GM21786 (cell line): Measurements from ENCODE around the gene ADGRV1.

Experiments used
- ATAC-seq: cut with Tn5 transposase; IDR thresholded peaks from one replicate; pipeline ENCODE4 v1.9.1; 2021; ENCODE audit not compliant: unreplicated experiment

ADGRV1 gene

DNA sequence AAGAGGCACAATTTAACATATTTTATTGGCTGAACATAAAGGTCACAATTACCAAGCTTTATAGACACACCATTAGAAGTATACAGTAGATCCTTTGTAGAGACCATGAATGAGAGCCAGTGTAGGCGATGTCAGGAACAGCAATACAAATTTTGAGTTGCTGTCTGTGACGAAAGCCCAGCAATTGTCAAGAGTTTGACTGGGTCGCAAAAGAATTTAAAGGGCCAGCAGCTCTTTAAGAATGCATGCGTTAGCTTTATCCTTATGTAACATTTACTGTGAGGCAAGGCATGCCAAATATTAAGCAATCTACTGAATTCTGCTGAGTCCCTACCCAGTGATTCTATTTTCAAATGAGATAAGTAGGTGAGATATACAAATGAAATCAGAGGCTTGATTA is 587.6 kb downstream of the ADGRV1 start:
- no peak for ATAC-seq

DNA sequence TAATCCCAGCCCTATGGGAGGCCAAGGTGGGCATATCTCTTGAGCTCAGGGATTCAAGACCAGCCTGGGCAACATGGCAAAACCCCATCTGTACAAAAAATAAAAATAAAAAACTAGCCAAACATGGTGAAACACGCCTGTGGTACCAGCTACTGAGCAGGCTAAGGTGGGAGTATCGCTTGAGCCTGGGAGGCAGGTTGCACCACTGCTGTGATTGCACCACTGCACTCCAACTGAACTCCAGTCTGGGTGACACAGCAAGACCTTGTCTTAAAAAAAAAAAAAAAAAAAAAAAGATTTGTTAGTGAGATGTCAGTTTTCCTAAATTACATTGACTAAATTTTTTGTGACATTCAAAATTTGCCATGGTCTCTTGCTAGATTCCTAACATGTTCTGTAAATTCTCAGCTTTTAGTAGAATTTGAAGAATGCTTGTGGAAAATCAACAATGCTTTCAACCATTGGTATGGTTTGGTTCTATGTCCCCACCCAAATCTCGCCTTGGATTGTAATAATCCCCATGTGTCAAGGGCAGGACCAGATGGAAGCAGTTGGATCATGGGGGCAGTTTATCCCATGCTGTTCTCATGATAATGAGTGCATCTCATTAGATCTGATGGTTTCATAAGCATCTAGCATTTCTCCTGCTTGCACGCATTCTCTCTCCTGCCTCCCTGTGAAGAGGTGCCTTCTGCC is 588.5 kb downstream of the ADGRV1 start:
- no peak for ATAC-seq

DNA sequence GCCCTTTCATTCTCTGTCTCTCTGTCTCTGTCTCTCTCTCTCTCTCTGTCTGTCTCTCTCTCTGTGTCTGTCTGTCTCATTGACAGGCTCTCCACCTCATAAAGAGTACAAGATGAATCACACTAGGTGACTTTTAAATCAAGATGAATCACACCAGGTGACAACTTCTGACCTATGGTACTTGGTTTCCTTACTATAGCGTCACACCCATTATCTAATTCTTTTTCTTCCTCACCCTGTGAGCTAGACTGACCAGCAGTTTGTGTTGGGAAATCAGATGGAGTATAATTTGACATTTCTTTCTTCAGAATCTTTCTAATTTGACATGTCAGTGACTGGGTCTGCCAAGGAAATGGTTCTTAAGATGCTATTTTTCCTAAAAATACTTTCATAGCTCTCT is 591.6 kb downstream of the ADGRV1 start:
- no peak for ATAC-seq

DNA sequence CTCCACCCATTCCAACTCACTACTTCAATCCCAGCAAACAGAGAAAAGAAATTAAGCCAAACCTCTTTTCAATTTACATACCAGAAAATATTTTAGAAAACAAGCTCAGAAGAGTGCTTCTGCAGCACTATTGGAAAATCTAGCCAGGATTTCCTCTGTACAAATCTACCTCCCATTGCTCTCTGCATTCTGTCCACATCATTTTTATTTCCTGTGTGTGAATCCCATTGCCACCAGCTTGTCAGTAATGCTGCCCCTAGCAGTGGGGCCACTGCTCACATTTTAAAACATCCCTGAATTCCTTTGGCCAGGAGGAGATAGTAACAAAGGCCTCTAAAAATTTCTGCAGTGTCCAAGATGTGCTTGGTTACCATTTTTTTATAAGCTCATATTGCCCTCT is 592.0 kb downstream of the ADGRV1 start:
- no peak for ATAC-seq

DNA sequence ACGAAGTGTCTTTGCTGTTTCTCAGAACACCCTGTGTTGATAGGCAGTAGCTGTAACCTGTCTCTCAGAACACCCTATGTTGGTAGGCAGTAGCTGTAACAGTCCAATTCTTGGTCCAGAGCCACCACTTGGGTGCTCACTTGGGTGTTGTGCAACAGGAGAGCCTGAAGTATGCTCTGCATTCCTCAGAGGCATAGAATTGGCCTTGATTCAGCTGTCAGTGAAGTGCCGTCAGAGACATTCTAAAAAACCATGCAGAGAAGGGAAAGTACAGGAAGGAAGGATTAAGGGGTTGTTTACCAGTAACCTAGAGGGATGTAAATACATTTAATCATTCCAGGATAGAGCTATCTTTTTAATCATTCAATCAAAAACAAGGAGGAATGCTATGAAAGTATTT is 593.4 kb downstream of the ADGRV1 start:
- ATAC-seq = no peak

DNA sequence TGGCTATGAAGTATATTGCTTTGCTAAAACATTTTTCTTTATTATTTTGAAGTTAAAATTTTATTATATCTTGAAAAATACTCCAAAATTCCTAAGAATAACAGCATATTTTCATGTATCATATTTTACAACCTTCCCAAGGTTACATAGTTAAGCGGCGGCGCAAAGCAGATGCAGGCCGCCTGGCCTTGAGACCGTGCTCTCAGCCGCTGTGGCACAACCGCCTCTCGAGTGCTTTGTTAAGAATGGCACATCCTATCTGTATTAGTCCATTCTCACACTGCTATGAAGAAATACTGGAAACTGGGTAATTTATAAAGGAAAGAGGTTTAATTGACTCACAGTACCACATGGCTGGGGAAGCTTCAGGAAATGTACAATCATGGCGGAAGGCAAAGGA is 595.7 kb downstream of the ADGRV1 start:
- no peak for ATAC-seq

DNA sequence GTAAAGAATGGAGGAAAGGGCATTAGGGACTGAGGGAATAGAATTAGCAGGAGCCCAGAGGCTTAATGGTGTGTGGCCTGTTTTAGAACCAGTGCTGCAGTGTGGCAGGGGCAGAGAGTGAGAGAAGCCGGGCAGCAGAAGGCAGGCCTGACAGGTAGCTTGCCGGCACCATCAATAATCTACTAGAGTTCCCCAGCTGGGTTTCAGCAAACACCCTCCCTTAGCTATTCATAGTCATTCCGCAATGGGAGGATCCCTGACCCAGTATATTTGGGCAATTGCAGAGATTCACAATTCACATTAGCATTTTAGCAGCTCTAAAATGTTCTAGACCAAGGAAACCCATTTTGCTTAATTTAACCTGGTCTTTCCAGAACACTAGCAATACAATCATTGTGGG is 596.7 kb downstream of the ADGRV1 start:
- ATAC-seq = no peak

DNA sequence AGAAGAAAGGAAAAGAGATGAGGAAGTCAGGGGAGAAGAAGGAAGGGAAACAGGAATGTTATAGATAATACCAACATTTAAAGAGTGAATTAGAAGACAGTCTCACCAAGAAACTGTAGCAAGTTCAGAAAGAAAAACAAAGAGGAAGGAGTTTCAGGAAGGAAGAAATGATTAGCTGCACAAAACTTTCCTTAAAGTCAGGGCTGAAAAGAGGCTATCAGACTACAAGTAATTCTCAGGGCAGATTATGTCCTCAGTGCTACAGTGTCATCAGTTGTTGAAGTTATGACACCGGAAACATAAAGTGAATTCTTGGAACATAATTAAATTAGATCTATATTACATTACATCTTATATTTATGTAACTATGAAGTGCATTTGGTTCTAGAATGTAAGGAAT is 597.6 kb downstream of the ADGRV1 start:
- ATAC-seq = no peak

DNA sequence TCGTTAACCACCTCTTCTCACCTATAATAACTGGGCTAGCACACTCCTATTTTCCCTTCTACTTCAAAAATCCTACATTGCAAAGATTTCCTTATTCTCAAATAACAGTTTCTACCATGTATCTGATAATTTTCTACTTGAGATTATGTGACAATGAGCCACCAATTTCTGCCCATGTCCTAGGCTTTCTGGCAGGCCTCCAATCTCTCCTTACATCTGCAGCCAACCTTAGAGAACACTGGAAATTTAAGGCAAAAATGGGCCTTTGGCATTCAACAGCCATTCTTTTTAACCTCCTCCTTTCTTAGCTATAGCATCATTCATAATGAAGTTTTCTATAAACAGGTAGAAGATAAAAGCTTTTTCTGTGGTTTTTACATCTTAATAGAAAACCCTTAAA is 599.4 kb downstream of the ADGRV1 start:
- ATAC-seq = no peak

DNA sequence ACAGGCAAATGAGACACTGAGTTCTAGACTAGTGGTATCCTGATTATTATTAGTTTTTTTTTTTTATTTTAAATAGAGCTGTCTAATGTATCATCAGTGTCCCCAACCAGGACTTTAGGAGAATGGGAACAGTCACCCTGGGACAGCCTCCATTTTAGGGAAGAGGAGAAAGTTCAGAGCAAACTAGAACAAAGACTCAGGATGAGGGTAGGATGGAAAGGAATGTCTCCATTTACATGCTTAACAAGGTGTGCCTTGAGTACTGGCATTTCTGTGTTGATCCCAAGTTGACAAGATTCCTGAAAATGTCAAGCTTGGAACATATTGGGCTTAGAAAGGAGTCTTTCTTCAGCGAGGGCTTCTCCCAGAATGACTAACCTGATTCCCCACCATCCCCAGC is 601.0 kb downstream of the ADGRV1 start:
- no peak for ATAC-seq

DNA sequence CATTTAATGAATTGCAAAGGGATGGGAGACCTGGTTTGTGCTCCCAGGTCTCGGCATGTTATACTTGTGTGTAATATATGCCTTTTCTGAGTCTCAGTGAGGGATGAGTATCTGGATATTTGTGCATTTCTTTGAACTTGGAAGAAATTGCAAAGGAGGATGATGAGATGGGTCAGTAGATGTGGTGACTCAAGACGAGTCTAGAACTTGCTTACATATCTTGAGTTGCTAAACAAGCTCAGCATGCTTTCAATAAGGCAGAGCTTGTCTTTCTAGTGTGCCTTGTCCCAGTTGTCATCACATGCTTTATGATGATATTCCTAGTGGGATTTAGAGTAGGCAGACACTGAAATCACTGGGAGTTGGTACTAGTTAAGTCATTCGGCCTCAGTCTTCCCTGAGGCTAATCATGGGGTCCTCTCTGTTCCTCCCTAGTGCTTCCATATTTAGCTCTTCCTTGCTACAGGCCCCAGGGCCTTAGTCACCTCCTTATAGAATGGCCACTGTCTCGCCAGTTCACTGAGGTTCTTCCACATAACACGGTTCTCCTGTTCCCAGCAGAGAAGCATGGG is 602.2 kb downstream of the ADGRV1 start:
- ATAC-seq = no peak

DNA sequence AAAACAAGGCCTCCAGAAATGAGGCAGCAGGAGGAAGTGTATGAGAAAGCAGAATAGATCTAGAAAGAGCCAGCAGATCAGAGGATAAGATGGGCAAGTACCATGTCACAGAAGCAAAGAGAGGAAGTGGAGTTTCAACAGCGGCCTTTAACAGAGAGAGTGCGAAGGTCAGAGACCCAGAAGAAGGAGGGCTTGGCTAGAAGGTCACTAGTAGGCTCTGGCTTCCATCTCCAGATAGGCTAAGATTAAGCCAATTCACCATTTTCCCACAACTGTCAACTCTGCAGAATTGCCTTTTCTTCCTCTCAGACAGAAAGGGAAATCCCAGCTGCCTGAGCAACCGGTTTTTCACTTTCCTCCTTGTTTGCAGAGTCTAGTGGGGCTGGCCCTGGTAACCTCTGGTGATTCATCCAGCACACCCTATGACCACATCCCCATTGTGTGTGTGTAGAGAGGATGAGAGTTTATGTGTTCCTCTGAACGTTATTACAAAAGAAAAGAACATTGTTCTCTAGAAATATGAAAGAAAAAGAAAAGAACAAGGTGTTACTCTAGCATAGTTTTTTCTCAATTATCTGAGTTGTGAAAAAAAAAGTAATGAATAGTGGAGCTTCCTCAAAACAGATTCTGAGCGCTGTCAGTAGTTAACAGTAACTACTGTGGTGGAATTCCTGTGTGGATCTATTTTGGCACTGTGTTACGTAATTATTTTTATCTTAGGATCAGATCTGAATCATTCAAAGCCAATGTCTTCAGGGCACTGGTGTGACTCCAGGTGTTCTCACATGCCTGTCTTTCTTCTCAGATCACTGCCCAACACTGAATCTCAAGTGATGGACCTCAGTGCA is 604.2 kb downstream of the ADGRV1 start:
- ATAC-seq = peak; percentile 99

DNA sequence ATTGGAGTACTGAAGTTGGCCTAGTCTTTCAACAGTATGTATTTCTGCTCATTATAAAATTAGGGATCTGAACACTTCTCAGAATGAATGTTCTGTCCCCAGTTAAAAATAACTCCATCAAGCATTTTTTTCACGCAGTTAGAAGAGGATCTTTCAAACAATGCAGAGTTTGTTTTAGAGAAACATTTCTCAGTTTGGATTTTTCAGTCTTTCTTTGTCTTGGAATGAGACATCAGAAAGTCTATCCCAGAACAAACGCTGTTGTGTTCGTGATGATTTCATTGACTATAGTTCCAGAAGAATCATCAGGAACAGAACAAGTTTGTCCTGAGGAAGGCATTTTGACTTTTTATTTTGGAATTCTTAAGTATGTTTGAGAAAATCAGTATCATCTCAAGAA is 605.8 kb downstream of the ADGRV1 start:
- no peak for ATAC-seq

DNA sequence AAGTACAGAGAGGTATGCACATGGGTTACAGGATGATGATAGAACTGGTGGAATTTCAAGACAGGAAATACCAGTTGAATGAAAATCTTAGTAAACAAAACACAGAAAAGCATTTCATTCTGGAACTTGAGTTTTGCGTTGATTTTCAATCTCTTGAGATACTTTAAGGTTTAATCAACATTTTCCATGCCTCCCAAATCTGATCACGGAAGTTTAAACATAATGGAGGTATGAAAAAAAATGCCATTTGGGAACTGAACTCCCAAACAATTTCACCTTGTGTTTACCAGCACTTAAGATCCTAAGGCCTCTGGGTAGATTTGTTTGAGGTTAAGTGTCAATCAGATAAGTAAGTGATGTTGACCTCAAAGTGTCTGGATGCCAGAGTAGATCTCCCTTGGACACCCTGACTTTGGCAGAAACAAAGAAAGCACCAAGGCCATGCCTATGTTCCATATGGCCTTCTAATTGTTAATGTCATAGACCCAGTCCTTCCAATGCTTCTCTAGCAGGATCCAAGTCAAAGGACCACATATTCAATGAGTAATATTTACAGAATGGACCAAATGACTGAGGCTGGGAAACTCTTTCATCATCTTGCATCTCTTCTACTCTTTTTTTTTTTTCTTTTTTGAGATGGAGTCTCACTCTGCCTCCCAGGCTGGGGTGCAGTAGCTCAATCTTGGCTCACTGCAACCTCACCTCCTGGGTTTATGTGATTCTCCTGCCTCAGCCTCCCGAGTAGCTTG is 607.6 kb downstream of the ADGRV1 start:
- no peak for ATAC-seq

DNA sequence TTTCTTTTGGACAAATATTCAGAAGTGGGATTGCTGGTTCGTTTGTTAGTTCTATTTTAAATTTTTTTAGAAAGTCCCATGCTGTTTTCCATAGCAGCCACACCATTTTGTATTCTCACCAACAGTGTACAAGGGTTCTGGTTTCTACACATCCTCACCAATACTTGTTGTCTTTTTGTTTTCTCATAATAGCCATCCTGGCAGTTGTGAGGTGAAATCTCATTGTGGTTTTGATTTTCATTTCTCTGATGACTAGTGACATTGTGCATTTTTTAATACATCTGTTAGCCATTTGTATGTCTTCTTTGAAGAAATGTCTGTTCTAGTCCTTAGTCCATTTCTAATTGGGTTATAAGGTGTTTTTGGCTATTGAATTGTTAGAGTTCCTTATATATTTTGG is 610.3 kb downstream of the ADGRV1 start:
- ATAC-seq = no peak

DNA sequence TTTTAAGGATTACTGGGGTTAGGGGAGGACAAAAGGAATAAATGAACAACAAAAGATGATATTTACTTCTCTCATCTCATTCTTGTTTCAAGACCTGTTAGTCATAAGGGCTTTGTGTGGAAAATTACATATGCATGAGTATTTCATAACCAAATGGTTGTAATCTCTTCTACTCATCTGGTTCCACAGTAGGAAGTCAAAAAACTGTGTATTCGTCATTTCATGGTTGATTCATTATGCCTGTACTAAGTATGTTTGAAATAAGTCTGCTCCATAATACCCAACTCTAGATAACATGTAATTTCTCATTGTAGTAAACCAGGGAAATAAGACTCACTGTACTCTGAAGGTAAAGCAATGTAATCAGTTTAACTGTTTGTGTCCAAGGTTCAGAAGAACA is 611.7 kb downstream of the ADGRV1 start:
- no peak for ATAC-seq

DNA sequence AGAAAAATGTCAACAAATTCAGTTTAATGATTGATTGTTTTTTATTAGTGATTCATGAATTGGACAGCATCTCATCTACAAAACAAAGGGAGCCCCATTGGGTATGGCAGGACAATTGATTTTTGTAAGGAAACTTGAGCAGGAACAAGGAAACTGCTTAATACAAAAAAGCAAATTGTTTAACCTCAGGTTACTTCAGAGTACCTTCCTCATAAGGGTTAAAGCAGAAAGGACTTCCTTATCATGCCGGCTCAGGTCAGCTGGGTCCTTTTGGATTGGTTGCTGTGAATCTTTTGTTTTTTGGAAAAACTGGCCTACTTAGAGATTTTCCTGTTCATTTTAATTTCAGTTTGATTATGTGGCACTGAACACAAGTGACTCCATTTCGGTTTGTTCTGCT is 612.7 kb downstream of the ADGRV1 start:
- ATAC-seq = no peak

DNA sequence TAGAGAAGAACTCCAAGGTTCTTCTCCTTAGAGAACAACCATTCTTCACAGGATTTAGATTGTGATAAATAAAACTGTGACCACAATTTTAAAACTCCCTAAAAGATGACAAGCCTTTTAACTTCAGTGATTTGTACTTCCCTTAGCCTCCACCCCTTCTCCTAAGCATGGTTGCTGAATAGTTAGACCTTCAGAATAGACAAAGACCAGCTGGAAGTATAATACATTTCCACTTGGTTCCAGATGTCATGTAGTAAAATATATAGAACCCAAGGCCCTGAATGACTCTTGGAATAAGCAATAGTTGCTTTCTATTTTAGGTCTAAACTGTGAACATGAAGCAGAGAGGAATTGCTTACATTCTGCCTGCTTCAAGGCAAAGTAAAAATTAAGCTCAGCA is 615.8 kb downstream of the ADGRV1 start:
- ATAC-seq = no peak

DNA sequence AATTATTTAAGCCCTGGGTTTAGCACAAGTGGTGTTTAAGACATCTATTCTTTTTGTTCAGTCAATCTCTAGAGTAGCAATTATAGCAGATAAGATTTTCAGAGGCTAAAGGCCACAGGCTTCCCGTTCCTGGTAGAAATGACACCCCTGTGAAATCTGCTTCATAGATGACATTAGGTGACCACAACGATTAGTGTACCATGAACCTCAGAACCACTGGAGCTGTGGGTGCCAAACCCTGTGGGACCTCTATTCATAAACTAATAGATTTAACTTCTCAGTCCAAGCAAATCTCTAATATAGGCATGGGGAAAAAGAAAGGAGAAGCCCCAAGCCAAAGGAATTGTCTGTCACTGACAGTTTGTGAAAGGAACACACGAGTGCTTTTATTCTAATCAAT is 617.1 kb downstream of the ADGRV1 start:
- peak; percentile 48 for ATAC-seq

DNA sequence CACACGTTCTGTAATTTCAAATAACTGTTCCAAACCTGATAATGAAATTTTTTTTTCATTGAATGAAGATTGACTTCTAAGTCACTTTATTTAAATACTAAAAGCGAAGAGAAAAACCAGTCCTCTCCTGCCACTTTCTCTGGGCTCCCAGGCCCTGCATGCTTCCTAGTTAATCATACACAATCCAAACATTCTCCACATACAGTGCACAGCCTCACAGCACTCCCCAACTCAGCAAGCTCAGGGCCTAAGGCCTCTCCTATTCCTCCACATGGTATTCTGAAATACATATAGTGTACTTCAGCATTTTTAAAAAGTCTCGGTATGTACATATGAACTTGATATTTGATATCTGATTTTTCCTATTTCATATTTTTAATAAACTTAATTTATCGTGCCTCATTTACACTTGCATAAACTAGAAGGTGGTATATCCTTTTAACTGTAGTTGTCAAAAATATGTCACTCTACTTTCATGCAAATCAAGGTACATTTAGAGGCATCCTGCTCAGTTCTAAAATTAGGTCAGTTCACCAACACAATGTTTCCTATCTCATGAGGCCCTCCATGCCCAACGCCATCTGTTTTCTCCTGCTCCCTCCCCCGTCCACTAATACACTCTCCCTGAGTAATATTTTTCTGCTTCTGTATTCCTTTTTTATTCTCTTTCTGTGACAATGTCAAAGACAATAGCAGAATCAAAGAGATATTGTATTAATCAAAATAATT is 617.9 kb downstream of the ADGRV1 start:
- ATAC-seq = no peak

DNA sequence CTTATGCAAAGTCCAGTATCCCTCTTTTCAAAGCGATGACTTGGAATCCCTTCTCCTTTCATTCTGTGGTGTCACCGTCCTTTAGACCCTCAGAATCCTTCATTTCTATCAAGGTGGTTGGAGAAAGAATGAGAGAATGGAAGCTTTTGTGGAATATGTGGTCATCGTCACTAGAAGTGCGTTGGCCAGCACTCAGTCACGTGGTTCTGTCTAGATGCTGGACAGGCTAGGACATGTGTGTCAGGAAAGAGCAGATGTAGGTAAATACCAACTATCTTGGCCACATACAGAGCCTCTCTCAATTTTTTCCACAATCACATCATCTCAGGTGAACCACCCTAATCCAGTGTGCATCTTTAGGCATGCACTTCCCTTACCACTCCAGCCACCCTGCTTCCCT is 618.5 kb downstream of the ADGRV1 start:
- no peak for ATAC-seq
